Chondrocyte (in vitro differentiated cells): ENCODE data around the gene WDR90. TPM values are rescaled to one million over a fixed set of nuclear protein-coding genes. Genes with fewer than 3 reads are reported as not detected.

ENCODE experiments used
- DNase-seq: peaks from one replicate; pipeline ENCODE4 v3.0.0; 2021; ENCODE audit warnings: mixed read lengths, low spot score
- H3K27ac Mint-ChIP-seq: one replicate; pipeline ENCODE4 v1.8.0; 2021; ENCODE audit warnings: mild to moderate bottlenecking, moderate library complexity, mixed read lengths; ENCODE audit not compliant: unreplicated experiment
- H3K27me3 Mint-ChIP-seq: 2 replicates; pipeline ENCODE4 v1.8.0; 2021; ENCODE audit warnings: low read depth, mixed read lengths
- H3K36me3 Mint-ChIP-seq: 2 replicates; pipeline ENCODE4 v1.8.0; 2021; ENCODE audit warnings: low read depth, mixed read lengths
- H3K4me1 Mint-ChIP-seq: 2 replicates; pipeline ENCODE4 v1.8.0; 2021; ENCODE audit warnings: low read depth, mild to moderate bottlenecking, mixed read lengths
- H3K4me3 Mint-ChIP-seq: one replicate; pipeline ENCODE4 v1.8.0; 2021; ENCODE audit warnings: mild to moderate bottlenecking, moderate library complexity, mixed read lengths; ENCODE audit not compliant: unreplicated experiment
- H3K9me3 Mint-ChIP-seq: 2 replicates; pipeline ENCODE4 v1.8.0; 2021; ENCODE audit warnings: low read depth, mixed read lengths
- long read RNA-seq: library from polyadenylated mRNA; stranded (forward); transcript quantifications from one replicate; pipeline ENCODE4 v2.0.0, GENCODE V29; 2021
- total RNA-seq: library from RNA; stranded (reverse); gene quantifications from 3 replicates; pipeline ENCODE4 v1.2.1, GENCODE V29; 2021
- TF ChIP-seq, protein P1 (sequence below): fragments of 200-600 bp; sonication (generic); IDR thresholded peaks from 2 replicates; pipeline ENCODE4 v1.5.0; 2021; ENCODE audit warnings: antibody characterized with exemption, mild to moderate bottlenecking, moderate library complexity

Gene WDR90
- total RNA-seq: 17.0 to 36.6 TPM (median 19.2 TPM) in 3 replicates
- long read RNA-seq, partial matches to known transcripts: 1 of 4 reads
- long read RNA-seq, other reads (novel, unspliced or antisense): 3 of 4 reads

DNA sequence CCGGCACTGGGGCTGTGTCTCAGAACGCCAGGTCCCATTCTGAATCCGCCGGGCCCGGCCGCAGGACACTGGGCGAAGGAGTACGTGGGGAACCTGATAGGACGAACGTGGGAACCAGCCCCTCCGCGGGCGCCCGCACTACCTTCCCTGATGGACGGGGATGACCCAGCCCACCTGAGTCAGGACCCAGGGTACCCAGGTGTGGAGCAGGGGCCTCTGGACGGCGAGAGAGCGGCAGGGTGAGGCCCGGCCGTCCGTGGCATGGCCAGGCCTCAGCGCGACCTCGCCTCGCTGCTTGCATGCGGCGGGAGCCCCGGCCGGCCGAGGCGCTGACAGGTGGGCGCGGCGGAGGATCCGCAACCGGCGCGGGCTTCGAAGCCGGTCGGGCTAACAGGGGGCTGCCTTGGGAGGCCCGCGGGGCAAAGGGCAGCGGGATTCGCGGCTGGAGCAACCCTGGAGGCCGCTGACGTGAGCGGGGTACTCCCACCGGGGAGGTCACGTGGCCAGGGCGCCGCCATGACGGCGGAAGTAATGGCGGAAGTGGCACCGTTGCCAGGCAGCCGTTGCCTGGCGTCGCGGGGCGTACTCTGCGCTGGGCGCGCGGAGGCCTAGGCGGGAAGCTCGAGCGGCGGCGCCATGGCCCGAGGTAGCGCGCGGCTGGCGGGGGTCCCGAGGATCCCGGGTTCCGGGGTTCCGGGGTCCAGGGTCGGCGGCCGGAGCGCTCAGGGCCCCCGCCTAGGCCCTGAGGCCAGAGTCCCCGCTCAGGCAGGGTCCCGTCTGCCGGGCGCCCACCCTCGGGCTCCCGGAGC is at the start of gene WDR90:
Gene WDR90 (plus strand): TSS at position 585 of the 809 bp plus-strand sequence. CDS start 52 bp downstream, at position 637.
- H3K9me3 Mint-ChIP-seq: no peaks in the 10 kb centered on the region
- TF ChIP-seq, protein P1, sequence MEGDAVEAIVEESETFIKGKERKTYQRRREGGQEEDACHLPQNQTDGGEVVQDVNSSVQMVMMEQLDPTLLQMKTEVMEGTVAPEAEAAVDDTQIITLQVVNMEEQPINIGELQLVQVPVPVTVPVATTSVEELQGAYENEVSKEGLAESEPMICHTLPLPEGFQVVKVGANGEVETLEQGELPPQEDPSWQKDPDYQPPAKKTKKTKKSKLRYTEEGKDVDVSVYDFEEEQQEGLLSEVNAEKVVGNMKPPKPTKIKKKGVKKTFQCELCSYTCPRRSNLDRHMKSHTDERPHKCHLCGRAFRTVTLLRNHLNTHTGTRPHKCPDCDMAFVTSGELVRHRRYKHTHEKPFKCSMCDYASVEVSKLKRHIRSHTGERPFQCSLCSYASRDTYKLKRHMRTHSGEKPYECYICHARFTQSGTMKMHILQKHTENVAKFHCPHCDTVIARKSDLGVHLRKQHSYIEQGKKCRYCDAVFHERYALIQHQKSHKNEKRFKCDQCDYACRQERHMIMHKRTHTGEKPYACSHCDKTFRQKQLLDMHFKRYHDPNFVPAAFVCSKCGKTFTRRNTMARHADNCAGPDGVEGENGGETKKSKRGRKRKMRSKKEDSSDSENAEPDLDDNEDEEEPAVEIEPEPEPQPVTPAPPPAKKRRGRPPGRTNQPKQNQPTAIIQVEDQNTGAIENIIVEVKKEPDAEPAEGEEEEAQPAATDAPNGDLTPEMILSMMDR: no peak
- DNase-seq: no peak
- peak within 1 kb of the TSS; percentile 77 for H3K4me3 Mint-ChIP-seq
- no peaks in the 10 kb centered on the region for H3K27me3 Mint-ChIP-seq
- peak within 1 kb of the TSS; percentile 86 for H3K27ac Mint-ChIP-seq
- no peaks in the 10 kb centered on the region for H3K36me3 Mint-ChIP-seq
- H3K4me1 Mint-ChIP-seq: peaks cover 12% of the 10 kb centered on the region

DNA sequence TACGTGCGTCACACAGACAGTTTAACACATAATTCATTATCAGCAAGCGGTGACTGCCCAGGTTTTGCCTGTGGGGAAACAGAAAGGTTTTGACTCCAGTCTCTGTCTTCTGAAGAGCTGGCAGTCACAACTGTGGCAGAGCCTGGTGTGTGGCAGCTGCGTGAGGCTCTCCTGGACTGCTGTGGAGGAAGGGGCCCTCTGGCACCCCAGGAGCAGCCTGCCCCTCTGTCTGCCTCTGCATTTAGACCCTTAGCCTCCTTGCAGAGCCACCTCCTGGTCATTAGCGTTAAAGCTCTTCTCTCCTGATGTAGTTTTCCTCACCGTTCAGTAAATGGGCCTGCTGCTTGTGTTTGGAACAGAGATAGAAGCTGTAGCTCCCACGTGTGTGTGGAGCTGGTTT is 48.4 kb upstream of the WDR90 start:
- no peak for DNase-seq

DNA sequence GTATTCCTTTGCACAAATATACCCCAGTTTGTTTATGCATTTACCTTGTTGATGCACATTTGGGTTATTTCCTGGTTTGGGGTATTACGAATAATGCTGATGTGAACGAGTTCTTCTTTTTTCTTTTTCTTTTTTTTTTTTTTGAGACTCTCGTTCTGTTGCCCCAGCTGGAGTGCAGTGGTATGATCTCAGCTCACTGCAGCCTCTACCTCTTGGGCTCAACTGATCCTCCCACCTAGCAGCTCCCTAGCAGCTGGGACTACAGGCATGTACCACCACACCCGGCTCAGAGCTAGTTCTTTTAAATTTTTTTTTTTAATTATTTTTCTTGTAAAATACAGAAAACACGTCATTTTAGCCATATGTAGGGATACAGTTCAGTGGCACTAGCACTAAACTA is 45.2 kb upstream of the WDR90 start:
- Mint-ChIP-seq H3K36me3 (no peaks in the 10 kb centered on the region), H3K27me3 (no peaks in the 10 kb centered on the region), H3K4me3 (no peak overlapping the region), H3K9me3 (no peaks in the 10 kb centered on the region), H3K27ac (no peak overlapping the region), H3K4me1 (no peaks in the 10 kb centered on the region)
- TF ChIP-seq, protein P1: no peak
- no peak for DNase-seq

More for the DNA sequence above, 48.4 kb upstream of the WDR90 start:
- TF ChIP-seq, protein P1: peak; percentile 62
- Mint-ChIP-seq H3K4me3 (no peak overlapping the region), H3K27me3 (no peaks in the 10 kb centered on the region), H3K9me3 (no peaks in the 10 kb centered on the region), H3K36me3 (peaks cover 7% of the 10 kb centered on the region), H3K27ac (no peak overlapping the region), H3K4me1 (no peaks in the 10 kb centered on the region)

DNA sequence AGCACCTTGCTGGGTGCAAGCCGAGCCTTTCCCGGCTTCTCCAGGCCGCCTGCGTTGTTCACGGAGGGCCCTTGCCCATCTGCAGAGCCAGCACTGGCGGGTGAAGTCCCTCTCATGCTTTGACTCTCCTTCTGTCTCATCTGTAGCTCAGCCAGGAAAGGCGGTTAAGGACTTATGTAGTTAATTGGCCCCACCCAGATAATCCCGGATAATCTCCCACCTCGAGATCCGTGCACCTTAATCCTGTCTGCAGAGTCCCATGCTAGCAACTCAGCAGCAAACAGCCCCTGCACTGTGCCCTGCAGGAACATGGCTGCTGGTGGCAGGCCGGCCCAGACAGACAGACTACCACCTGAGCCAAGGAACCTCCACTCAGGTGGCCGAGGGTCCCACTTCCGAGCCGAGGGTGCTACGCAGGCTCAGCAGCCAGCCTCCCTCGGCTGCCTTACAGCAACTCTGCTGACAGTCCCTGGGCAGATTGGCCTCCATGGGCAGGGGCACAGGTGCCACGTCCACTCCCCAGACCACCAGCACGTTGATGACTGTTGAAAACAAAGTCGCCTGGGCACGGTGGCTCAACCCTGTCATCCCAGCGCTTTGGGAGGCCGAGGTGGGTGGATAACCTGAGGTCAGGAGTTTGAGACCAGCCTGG is 42.4 kb upstream of the WDR90 start:
- TF ChIP-seq, protein P1: no peak
- Mint-ChIP-seq H3K4me1 (peaks cover 2% of the 10 kb centered on the region), H3K27me3 (no peaks in the 10 kb centered on the region), H3K4me3 (no peak overlapping the region), H3K36me3 (no peaks in the 10 kb centered on the region), H3K27ac (no peak overlapping the region), H3K9me3 (no peaks in the 10 kb centered on the region)
- no peak for DNase-seq

DNA sequence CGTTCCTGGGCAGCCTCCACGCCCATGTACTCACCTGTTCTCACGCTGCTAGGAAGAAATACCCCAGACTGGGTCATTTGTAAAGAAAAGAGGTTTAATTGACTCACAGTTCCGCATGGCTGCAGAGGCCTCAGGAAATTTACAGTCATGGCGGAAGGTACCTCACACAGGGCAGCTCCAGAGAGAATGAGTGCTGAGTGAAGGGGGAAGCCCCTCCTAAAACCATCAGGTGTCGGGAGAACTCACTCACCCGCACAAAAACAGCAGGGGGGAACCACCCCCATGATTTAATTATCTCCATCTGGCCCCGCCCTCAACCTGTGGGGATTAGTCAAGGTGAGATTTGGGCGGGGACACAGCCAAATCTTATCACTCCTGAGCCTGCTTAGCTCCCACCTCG is 41.1 kb upstream of the WDR90 start:
- Mint-ChIP-seq H3K27me3 (no peaks in the 10 kb centered on the region), H3K4me1 (peaks cover 2% of the 10 kb centered on the region), H3K4me3 (no peak overlapping the region), H3K36me3 (no peaks in the 10 kb centered on the region), H3K9me3 (no peaks in the 10 kb centered on the region), H3K27ac (no peak overlapping the region)
- DNase-seq: no peak
- TF ChIP-seq, protein P1: no peak
